HG03439 (cell line): ENCODE measurements around the gene OR4K15.
"Not testable (repeated sequence)": the region's sequence is repeated elsewhere in the genome, so short reads cannot be mapped to it uniquely, and the experiment has no call there.

Experiments used
- ATAC-seq: cut with Tn5 transposase; IDR thresholded peaks from one replicate; pipeline ENCODE4 v1.9.1; 2021; ENCODE audit warnings: mild to moderate bottlenecking, moderate library complexity; ENCODE audit not compliant: unreplicated experiment

The OR4K15 gene

DNA sequence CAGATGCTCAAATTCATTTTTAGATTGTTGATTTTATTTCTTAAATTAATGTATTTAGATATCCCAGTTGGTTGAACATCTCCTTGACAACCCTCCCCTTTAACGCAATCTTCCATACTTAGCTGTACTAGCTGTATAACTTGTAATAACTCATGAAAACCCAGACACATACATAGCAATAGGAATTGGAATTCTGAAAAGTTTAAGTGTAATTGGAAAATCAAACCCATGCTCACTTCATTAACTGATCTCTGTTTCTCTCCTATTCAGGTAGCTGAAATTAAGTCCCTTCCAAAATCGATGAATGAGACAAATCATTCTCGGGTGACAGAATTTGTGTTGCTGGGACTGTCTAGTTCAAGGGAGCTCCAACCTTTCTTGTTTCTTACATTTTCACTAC, at the start of gene OR4K15:
OR4K15 (plus strand) TSS at position 301 of the 400 bp plus-strand sequence; CDS start at position 301, 0 bp downstream.
- ATAC-seq = no peak

- ATAC-seq = no peak
These were observed 44.8 kb upstream of the OR4K15 start, which contains the start of gene OR4K1 for GRCh38 chr14:19930617-19931016. Gene OR4K1, plus strand, starts transcription at chr14:19930917. Its CDS starts 4,750 bp downstream, at chr14:19935667.

- no peak for ATAC-seq
These were observed 33.7 kb upstream of the OR4K15 start for GRCh38 chr14:19941668-19942067.

- no peak for ATAC-seq
These were observed 27.8 kb upstream of the OR4K15 start for GRCh38 chr14:19947413-19948090.

DNA sequence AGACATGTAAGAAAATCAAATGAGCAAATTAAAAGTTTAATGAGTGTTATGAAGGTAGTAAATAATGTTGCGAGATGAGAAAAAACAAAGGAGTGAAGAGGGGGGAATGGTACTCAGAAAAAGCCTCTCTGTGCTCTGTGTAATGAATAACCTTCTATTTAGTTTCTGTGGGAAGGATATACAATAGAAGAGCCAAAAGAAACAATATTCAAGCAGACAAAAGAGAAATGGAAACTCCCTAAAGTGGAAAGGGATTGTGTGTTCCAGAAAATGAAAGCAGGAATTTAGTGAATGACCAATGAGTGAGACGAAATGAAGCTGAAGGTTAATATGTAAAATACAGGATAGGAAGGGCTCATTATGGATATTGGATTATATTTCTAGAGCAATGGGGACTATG, 26.2 kb upstream of the OR4K15 start:
- no peak for ATAC-seq

GRCh38 chr14:19969735-19970134, 5.7 kb upstream of the OR4K15 start:
- ATAC-seq = not testable (repeated sequence)

DNA sequence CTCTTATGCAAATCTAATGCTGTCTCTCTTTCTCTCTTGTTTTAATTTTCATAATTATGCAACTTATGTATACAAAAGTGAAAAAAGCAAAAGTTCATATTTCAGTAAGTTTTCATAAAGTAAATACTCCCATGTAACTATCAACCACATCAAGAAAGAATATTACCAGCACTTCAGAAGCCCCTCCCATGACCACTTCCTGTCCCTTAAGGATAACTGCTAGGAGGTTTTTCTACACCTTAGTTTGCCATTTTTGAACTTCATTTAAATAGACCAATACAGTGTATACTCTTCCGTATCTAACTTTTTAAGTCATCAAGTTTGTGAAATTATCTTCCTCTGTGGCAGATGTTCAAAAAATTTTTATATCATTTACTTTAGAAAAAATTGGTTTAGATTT, 547 bp upstream of the OR4K15 start:
- ATAC-seq = no peak

- no peak for ATAC-seq
These were observed 18.0 kb downstream of the OR4K15 start for GRCh38 chr14:19993438-19993837.

DNA sequence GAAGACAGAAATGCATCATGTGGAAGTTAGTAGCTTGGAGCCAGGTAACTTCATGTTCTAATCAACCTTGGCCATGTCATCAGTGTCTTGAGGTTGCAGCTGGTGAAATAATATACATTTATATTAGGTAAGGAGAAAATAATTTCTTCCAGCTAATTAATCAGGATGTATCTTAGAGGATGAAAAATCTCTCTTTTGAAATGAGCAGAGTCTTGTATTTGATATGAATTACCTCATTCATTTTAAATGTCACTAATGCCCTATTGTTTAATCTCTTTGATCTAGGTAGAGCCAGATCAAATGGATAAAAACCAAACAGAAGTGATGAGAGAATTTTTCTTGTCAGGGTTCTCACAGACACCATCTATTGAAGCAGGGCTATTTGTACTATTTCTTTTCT, 26.5 kb downstream of the OR4K15 start, which contains the start of gene OR4Q2:
OR4Q2 (plus strand) TSS at position 301 of the 400 bp plus-strand sequence.
- ATAC-seq = no peak

GRCh38 chr14:20002319-20002718, 26.9 kb downstream of the OR4K15 start:
- no peak for ATAC-seq

DNA sequence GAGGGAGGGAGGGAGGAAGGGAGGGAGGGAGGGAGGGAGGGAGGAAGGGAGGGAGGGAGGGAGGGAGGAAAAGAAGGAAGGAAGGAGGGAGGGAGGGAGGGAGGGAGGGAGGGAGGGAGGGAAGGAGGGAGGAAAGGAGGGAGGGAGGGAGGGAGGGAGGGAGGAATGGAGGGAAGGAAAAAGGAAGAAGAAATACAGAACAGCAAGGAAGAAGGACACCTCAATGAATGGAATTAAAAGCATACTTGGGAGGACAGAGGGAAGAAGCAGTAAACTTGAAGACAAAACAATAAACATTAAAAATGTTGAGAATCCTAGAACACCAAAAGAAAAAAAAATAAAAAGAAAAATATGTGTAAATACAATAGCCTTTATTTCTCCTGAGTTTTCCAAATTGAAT, 32.8 kb downstream of the OR4K15 start:
- ATAC-seq = no peak

- ATAC-seq = no peak
These were observed 44.0 kb downstream of the OR4K15 start, which contains the start of gene OR4K14 for GRCh38 chr14:20019257-20019865. Gene OR4K14, minus strand, starts transcription at chr14:20019307. Its CDS starts 4,114 bp downstream, at chr14:20015193.
